HG03354 (cell line): ENCODE data around the gene LYRM4.
"Not testable (repeated sequence)": the region's sequence is repeated elsewhere in the genome, so short reads cannot be mapped to it uniquely, and the experiment has no call there.

ENCODE experiments used
- ATAC-seq: cut with Tn5 transposase; IDR thresholded peaks from one replicate; pipeline ENCODE4 v1.9.1; 2021; ENCODE audit warnings: mild to moderate bottlenecking; ENCODE audit not compliant: unreplicated experiment, poor library complexity, severe bottlenecking

Gene LYRM4

DNA sequence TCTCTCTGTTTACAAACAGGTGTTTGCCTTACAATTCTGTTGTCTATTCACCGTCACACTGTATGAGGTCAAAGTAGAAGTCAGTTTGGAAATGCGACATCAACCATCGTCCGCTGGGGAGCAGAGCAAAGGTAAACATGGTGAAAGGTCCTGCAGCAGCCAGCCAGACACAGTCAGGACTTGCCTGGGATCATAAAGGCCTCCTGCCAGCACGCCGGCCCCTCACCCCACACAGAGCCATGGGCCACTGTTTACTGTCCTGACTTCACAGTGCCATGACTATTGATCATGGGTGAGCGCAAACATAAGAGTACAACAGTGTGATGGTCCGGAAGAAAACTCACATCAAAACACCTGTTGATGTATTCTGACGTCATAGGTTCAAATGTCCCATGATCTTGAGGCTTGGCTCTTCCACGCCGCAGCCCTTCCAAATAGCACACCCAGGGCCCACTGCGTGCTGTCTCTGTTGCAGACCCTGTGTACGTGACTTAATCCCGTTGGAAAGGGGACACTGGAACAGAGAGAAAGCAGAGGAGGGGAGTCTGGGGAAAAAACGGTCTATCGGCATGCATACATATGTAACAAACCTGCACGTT is 192.5 kb downstream of the LYRM4 start:
- ATAC-seq = no peak

DNA sequence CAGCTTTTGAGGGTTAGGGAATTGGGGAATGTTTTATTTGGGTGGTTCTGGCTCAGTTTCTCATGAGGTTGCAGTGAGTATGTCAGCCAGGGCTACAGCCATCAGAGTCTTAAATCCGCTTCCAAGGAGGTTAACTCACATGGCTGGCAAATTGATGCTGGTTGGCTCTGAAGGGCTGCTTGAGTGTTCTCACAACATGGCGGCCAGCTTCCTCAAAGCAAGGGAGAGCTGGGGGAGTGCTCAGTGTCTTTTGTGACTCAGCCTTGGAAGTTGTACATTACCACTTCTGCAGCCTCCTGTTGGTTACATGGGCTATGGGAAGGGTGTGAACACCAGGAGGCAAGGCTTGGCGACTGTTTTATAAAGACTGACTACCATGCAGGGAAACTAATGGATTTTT is 193.4 kb downstream of the LYRM4 start:
- no peak for ATAC-seq

DNA sequence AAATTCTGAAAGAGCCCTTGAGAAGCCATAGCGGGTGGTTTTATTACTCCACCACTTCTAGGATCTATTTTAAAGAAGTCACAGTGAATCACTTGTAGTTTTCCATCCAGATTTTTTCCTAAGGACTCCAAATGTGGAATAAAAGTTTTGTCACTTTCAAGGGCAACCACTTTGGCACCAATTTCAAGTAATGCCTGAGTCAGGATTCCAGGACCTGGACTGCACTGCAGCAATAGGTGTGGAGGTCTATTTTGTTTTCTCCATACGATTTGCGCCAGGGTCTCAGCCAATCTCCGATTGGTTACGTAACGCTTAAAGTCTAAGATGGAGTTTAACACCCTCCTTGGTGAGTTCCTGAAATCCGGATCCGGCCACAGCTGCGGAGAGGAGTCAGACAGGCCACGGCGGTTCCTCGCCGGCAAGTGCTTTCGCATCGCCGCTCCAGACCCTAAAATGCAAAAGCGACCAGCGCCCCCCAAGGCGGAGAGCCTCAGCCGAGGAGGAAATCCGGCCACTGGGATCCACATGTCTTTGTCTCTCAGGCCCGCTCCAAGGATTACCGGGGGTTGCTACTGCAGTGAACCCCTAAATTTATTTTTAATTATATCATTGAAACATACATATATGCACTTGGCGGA is 194.2 kb downstream of the LYRM4 start:
- ATAC-seq = no peak

DNA sequence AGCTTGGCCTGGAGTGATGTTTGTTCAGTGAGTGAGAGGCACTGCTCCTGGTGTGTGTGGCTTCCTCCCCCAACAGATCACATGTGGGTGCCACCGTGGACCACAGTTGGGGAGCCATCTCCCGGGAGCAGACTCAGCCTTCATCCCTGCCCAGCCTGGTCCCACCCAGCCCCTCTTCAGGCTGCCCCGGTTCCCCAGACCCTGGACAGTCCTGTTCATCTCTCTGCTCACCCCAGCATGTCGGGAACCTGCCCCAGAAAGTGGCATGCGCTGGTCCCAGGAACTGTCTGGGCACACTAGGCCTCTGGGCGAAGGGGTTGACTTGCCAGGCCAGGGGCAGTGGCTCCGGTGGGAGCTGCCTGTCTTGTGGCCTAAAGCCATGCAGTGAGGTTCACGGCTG is 197.1 kb downstream of the LYRM4 start:
- ATAC-seq = no peak

- ATAC-seq = no peak
Observed at GRCh38 chr6:5061152-5061551, 199.6 kb downstream of the LYRM4 start.

GRCh38 chr6:5060439-5060838 is 200.3 kb downstream of the LYRM4 start:
- not testable (repeated sequence) for ATAC-seq

DNA sequence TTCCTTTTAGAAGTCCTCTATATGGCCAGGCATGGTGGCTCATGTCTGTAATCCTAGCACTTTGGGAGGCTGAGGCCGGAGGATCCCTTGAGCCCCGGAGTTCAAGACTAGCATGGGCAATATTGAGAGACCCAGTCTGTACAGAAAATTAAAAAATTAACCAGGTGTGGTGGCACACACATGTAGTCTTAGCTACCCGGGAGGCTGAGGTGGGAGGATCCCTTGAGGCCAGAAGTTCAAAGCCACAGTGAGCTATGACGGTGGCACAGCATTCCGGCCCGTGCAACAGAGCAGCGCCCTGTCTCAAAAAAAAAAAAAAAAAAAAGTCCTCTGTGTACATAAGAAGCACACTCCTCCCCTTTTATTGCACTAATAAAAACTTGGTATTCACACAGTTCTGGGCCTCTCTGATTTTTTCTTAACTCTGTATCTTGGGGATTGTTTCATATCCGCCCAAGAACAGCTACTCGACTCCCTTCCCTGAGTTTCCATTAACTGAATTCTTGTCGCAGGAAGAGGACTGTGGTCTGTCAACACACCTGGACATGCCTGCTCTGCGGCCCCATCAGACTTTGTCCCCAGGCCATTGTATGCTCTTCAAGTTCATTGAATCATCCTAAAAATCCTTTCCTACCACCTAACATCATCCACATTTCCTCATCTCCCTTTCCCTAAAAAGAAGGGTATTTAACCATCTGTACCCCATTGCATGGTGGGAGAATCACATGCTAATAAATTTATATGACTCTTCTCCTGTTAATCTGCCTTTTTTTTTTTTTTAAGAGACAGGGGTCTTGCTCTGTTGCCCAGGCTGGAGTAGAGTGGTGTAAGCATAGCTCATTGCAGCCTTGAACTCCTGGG is 201.5 kb downstream of the LYRM4 start:
- ATAC-seq = no peak
